GM10847 (cell line): Measurements from ENCODE around the gene ARL15.

Source experiments
- POLR2A ChIP-seq: IDR thresholded peaks from 2 replicates; pipeline ENCODE4 v1.6.1; 2011; ENCODE audit not compliant: insufficient read length; ENCODE audit errors: extremely low read depth

ARL15 gene

DNA sequence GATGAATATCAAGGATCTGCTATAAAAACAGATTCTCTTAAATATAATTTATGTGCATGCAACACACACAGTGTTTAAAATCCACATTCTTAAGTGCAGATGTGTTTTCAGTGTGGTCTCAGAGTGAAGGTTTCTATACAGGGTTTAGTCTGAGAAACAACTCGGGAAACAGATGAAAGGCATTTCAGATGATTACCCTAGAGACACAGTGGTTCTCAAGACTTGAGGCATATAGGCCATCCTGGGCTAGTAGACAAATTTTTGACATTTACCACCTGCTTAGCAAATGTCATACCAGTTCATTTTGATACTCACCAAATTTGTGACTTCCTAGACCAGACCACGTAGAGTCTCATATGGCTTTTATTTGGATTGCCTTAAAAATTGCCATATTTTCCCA lies 216.5 kb downstream of the ARL15 start:
- no peak for TF ChIP-seq POLR2A

DNA sequence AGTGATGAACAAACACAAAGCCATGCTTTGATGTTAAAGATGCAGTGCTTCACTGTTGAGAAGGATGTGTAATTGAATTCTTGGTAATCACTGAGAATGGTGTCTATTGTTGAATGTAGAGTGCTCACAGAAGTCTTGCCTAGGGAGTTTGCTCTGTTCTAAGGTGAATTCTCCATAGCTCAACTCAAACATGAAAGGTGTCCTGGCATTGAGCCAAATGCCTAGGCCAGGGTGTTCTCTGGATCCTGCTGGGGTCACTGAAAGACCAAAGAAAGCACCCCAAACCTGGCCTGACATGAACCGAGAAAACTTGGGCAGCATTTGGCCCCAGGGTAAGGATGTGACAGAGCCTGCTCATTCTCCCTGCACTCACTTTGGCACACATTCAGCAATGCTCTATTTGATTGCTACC lies 217.3 kb downstream of the ARL15 start:
- TF ChIP-seq POLR2A: no peak

DNA sequence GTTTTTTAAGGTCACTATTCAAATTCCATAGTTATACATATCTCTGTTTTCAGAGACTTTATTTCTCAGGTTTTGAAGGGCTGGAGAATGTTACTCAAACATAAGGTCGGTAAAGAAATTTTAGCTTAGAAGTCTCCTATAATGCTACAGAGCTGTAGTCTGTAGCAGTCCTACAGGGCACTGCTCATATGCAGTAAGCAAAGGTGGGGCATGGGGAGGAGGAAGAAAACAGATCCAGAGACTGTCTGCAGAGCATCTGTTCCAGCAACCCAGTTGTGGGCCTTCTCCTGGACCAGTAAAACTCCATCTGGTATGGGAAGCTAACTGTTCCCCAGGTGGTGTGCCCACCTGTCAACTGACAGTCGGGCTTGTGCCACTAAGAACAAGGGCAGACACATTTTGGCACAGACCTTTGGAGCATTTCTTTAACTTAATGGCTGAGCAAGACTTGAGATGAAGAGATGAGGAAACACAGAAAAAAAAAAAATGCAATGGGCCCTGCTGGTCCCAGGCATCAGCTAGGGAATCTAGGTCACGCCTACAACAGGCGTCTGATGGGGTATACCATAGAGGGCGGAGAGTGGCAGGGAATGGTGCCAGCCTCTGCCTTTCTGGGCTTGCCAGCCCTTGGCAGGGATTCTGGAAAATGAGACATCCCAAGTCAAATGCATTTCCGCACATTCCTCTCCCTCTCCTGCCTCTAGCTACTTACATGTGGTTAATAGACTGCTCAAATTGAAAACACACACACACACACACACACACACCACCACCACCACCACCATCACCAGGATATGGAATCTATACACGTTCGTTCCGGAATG lies 218.9 kb downstream of the ARL15 start:
- TF ChIP-seq POLR2A: no peak

DNA sequence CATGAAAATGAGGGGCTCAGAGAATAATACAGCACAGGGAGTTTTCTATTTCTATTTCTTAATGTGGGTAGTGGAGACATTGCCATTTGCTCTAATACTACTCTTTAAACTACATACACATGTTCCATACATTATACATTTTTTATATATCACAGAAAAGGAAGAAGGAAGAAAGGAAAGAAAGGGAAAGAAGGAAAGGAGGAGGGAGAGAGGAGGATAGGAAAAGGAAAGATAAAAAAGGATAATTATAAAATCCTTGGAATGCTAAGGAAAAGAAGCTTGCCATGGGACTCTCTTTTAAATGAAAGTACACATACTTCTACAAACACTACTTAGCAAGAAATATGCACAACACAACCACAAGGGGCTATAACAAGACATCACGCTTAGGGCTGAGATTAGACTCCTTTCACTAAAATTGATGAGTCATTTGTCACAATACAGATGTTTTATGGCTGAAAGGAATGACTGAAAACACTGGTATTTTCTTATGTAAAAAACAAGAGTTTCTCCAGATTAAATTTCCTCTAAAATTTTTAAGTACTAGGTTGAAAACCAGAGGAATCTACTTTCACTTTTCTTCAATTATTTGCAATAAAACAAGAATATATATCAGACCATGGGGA lies 219.8 kb downstream of the ARL15 start:
- no peak for TF ChIP-seq POLR2A

DNA sequence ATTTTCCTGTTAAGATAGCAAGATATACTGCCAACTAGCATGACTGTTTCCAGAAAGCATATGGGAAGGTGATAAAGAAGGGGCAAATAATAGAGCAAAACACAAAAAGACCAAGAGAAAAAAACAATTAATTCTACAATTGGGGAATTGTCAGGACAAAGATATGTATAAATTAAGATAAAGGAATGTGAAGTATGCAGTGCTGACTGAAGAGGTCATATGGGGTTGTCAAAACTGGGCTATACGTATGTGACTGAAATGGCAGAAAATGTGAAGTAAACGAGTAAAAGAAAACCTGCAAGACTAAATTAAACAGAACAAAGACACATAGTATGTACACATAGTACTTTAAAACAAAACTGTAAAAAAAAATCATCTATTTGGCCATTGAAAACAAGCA lies 222.3 kb downstream of the ARL15 start:
- TF ChIP-seq POLR2A: no peak

DNA sequence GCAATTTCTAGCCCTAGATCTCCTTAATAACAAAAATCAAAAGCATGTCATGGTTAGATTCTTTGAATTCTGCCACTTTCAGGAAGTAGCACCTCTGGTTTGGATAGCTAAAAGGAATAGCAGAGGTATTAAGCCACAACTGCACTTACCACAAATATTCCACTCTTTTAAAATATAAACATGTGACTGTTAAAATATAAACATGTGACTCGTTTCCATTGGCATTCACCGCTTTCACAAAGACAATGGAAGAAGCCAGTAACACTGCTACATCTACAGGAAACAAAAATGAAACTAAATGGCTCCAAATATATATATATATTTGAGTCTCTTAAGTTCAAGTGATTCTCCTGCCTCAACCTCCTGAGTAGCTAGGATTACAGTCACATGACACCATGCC lies 222.9 kb downstream of the ARL15 start:
- TF ChIP-seq POLR2A: no peak

DNA sequence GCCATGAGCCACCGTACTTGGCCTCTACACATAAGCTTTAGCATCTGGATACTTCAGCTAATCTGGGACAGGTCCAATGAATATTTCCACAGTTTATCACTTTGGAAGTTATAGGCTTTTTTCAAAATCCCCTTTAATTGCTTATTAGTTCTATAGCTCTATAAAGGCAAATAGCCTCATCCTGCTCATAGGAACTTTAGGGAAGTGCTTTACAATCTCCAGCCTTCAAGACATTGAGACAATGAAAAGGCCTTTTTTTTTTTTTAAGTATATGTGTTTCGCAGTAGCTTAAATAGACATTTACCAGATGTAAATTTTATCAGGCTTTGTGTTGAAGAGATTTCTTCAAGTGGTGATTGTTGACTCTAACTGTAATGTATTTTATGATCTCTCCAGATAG lies 224.2 kb downstream of the ARL15 start:
- no peak for TF ChIP-seq POLR2A

DNA sequence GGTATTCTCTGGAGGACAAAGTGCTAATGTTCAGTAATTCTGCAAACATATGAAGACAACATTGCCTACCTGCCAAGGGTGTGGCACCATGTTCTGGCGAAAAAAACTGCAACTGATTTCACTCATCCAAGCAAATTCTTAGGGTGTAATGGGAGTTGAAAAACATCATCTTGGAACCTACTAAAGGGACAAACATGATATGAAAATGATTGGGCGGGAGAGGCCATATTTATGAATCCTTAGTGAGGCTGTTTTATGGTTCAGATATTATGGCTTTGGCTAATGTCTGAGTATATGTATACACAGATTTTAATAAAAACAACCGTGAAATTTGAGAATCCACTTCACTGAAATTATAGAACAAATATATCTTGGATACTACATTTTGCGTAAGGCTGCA lies 225.7 kb downstream of the ARL15 start:
- TF ChIP-seq POLR2A: no peak

DNA sequence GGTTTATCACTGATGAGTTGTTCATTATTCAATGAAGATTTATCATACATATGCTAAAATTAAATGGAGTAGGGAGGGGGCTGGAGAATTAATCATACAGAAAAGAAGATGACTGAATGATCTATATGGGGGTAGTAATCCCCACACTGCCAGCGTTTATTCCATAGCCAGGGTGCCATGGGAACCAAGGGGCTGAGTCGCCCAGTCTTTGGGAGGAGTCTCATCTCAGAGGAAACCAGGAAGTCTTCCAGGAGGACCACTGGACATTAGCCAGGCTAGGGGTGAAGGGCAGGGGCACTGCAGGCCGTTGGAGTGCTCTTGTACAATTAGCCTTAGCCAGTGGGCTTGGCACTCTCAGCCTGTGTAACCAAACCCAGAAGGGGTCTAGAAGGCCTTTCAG lies 226.5 kb downstream of the ARL15 start:
- no peak for TF ChIP-seq POLR2A

DNA sequence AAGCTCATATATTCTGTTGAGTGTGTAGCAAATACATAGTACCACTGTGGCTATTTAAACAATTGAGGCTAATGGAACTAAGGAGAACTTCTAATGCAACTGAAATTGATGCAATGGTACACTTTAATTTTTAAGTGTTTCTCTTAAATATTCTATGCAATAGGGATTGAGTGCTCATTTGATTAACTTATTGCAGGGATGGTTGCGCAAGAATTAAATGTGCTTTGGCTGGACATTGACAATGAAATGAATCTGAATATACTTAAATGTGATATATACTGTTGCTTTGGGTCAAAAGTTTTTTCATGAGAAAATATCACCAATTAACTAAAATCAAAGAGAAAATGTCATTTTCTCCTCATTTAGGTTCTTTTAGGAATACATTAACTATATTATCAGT lies 227.1 kb downstream of the ARL15 start:
- no peak for TF ChIP-seq POLR2A

DNA sequence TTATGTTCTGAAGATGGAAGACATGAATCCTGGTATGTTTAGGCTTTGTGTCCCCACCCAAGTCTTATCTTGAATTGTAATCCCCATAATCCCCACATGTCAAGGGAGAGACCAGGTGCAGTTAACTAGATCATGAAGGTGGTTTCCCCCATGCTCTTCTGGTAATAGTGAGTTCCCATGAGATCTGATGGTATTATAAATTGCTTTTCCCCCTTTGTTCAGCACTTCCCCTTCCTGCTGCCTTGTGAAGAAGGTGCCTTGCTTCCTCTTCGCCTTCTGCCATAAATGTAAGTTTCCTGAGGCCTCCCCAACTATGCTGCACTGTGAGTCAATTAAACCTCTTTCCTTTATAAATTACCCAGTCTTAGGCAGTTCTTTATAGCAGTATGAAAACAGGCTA lies 229.0 kb downstream of the ARL15 start:
- TF ChIP-seq POLR2A: no peak

DNA sequence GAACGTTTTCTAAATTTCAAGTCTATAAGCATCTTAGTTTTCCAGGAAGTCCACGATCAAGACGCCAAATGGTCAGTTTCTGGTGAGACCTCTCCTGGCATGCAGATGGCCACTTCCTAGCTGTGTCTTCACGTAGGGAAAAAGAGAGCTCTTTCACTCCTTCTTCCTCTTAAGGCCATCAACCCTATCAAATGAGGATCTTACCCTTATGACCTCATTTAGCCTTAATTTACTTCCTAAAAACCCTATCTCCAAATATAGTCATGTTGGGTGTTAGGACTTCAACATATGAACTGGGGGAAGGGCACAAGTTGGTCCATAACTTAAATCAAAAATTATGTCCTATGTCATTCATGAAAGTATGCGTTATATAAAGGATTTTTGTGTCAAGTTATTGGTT lies 229.5 kb downstream of the ARL15 start:
- TF ChIP-seq POLR2A: no peak

DNA sequence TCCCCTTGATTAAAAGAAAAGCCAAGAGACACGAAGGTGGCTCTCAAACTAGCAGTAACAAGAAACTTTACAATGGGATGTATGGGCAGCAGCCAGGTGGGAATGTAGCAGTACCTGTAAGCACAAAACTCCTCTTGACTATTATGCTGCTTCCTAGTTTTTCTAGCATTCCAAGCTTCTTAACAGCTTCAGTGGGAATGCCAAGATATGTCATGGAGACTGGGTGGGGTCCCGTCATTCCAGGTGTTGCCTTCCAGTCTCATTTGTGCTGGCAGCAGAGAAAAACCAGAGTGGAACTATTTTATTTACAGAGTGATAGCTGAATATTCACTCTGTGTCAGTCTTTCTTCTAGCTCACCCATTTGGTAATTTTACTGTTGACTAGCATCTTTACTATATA lies 236.6 kb downstream of the ARL15 start:
- no peak for TF ChIP-seq POLR2A

DNA sequence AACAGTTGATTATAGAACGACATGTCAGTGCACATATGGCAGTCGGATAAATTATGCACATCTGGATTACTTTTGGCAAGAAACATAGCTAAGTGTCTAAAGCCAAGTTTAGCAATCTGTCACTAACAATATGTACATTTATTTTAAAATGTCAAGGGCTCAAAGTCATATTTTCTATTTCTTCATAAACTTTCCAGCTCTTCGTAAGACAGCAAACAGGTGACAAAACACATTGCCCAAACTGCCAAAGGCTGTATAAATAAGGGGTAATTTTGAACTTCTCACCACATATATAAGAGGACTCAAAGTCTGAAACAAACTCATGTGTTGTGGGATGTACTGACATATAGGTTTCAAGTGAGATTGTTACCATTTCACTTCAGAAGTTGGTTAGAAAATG lies 237.2 kb downstream of the ARL15 start:
- no peak for TF ChIP-seq POLR2A

DNA sequence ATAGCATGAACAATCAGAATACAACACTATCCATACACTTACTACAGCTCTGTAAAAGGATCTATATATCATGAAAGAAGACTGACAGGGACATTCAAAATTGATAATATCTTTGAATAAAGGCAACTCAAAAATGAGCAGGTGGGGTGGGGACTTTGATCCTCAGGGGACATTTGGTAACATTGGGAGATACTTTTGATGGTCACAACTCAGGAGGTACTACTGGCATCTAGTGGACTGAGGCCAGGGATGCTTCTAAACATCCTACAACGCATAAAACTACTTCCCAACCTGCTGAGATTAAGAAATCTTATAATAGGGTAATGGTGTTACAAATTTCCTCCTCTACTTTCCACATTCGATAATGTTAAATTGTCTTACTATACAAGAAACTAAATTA lies 243.9 kb downstream of the ARL15 start:
- TF ChIP-seq POLR2A: no peak

DNA sequence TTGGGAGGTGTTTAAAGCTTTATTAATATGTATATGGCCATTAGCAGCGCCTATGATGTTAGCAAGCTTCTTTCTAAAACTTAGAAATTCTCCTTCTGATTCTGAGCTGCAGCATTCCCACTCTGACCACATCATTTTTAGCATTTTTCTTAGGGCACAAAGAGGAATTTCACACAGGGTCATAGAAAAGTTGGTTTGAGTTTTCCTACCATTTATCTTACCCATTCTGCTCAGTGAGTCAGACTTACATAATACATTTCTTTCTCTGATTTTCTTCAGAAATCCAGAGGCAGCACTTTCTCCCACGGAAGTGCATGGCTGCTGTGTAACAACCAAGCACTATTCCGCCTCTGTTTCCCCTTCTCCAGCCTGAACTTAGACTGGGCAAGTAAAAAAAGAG lies 246.6 kb downstream of the ARL15 start:
- no peak for TF ChIP-seq POLR2A

DNA sequence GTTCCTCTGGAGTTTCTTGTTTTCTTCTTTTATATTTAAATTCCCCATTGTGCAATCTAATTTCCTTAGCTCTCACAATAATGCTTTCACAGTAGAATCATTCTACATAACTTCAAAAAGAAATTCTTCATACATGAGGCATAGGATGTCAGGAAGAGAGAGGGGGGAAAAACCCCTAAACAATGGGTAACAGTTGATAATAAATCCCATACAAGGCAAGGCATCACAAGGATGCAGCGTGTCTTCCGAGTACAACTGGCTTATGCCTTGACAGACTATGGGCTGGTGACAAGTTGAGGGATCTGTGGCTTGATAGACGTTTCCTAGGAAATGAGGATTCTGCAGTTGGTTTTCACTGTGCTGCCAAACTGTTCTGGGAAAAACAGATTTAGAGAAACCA lies 247.4 kb downstream of the ARL15 start:
- TF ChIP-seq POLR2A: no peak
